IPS DF 4.7 (cell line): Measurements from ENCODE around the gene EHF.
"Not testable (repeated sequence)": the region's sequence is repeated elsewhere in the genome, so short reads cannot be mapped to it uniquely, and the experiment has no call there.

ENCODE experiments used
- DNase-seq: peaks from one replicate; pipeline ENCODE4 v3.0.0-alpha.2; 2013; ENCODE audit warnings: low spot score; ENCODE audit errors: extremely low read depth

Gene EHF

DNA sequence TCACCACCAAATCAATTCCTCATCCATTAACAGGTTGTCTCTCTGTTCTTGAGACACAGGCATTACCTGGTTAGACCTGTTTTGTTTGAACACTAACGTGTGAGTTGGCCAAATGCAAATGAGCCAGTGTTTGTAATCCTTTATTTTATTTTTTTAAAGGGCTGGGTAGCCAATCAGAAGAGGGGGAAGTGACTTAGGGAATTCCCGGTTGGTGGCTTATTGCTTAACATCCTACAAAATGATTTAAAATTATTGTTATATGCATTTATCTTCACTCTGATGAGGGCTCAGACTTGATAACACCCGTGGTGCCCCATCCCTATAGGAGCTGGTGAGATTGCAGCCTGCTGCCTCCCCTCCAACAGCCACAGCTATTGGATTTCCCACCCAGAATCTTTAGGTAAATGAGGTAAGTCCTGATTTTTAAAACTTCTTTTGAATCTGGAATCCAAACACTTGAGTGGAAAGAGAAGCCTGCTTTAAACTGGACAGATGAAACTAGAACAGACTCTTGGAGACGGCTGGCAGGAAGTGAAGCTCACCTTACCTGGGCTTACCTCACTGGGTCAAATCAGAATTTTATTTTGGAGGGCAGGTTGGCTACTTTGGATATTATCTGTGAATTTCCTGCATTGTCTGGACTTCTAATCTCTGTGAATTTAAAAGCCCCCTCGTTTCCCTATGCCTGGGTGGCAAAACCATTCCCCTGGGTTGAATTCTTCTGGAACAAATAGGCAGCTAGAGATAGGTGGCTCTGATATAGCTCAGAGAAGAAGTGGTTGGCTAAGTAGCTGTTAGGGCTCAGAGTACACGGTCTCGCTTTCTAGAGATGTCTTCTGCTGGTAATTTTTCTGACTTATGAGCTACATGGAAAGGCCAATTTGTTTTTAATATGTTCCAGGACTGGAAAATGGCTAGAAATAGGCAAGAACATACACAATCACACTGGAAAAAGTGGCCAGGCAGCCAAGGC lies at the start of gene EHF:
Gene EHF, plus strand, starts transcription at position 274 of the 973 bp plus-strand sequence. CDS start 21,538 bp downstream, outside the sequence.
- DNase-seq, result no peak

DNA sequence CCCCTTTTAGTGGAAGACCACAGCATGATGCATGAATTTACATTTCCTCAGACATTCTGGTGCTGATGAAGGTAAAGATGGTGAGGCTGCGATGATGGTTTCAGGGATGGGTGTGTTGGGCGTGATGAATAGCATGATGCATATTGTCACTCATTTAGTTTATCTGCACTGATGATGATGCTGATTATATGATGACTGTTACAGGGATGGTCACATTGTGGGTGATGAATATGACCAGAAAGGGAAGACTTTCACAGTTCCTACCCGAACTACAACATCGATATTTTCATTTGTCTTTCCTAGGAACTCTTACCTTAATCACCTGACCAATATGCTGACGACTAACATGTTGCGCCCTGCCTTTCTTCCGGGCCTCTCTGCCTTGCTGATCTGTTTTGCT lies 47.4 kb upstream of the EHF start:
- no peak for DNase-seq

- DNase-seq, result no peak
These were observed 45.6 kb upstream of the EHF start for GRCh38 chr11:34575261-34575660.

DNA sequence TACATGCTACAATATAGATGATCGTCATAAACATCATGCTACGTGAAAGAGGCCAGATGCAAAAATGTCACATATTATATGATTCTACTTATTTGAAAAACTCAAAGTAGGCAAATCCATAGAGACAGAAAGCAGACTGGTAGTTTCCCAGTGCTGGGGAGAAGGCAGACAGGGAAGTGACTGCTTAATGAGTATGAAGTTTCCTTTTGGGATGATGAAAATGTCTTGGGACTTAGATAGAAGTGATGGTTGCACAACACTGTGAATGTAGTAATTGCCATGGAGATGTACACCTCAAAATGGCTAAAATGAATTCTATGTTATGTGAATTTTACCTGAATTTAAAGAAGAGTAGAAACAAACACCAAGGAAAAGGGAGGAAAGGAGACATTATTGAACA lies 45.2 kb upstream of the EHF start:
- no peak for DNase-seq

DNA sequence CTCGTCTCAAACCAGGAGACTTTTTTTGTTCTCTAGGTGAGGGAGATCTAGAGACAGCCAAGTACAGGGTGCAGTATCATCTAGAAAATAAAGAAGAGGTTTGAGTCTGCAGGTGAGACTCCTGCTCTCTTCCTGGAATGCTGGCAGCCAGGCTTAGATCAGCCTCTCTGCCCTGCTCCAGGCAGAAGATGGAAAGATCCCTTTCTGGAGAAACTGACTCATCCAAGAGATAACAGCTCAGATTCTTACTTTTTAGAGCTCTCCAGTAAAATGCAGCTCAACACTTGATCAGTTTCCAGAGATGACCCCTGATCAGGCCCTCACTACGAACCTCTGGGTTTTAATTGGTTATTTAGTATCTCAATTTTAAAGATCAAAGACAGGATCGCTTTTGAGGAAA lies 44.6 kb upstream of the EHF start:
- no peak for DNase-seq

DNA sequence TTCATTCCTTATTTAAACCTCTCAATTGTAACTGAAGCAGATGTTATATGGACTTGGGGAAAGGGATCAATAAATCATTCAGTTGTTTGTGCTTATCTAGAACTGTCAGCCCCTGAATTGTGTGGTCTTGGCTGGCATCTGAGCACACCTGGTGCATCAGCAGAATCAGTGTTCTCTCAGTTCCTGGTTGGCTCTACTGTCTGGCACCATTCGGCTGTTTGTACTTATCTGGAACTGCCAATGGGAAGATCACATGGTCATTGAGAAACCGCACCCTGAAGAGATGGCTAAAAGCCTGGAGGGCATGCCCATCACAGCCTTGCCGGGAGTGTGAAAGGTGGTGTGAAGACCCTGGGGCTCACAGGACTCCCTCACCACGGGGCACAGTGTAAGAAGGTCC lies 37.1 kb upstream of the EHF start:
- DNase-seq, result no peak

GRCh38 chr11:34585304-34585734 lies 35.6 kb upstream of the EHF start:
- DNase-seq, result no peak

GRCh38 chr11:34585735-34586487 lies 35.0 kb upstream of the EHF start:
- DNase-seq, result no peak

- DNase-seq, result no peak
These were observed 34.2 kb upstream of the EHF start for GRCh38 chr11:34586488-34587281.

GRCh38 chr11:34587282-34587677 lies 33.6 kb upstream of the EHF start:
- no peak for DNase-seq

- DNase-seq, result no peak
These were observed 32.9 kb upstream of the EHF start for GRCh38 chr11:34588023-34588422.

- DNase-seq, result no peak
These were observed 32.2 kb upstream of the EHF start for GRCh38 chr11:34588701-34589100.

- not testable (repeated sequence) for DNase-seq
These were observed 31.7 kb upstream of the EHF start for GRCh38 chr11:34589177-34589576.

GRCh38 chr11:34593085-34593484 lies 27.8 kb upstream of the EHF start:
- DNase-seq, result no peak

DNA sequence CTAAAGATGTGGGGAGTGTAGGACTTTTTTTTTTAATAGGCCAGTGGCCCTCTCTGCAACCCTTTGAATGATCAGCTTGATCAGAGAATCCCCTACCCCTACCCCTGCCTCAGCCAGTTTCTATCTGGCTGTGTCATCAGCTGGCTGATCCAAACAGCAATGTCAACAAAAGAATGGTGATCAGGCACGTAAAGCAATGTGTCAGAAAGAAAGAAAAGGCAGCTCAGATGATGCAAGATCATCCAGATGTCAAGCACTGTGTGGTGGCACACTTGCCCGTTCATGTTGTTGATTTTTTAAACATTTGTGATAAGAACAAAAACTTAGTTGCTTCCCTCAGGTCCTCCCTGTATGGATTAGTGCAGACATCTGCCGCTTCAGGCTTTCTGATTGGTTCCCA lies 26.3 kb upstream of the EHF start:
- DNase-seq, result no peak

GRCh38 chr11:34595391-34595790 lies 25.5 kb upstream of the EHF start:
- DNase-seq, result no peak

- no peak for DNase-seq
These were observed 24.8 kb upstream of the EHF start for GRCh38 chr11:34595960-34596644.

DNA sequence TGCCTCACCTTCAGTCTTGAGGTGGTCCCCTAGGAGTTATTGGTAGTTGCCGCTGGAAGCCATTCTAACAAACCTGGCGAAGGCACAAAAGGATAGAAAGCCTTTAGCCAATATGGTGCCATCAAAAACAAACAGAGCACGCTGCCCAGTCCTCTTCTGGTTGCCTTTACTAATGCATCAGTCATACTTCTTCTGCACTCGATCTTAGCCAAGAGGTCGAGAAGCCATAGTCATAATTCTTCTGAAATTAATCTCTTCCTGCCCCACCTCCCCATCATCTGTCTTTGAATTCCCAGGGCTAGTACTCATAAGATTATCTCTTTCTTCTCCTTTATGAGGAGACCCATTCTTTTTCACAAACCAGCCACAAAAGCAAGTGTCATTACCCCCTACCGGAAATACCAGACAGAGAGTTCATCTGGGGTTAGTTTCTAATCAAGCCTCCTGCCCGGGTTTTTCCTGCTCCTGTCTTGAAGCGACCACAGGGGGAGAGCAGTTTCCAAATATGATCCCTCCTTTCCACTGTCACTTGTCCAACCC lies 21.4 kb upstream of the EHF start:
- DNase-seq, result no peak

GRCh38 chr11:34600339-34601084 lies 20.4 kb upstream of the EHF start:
- no peak for DNase-seq

DNA sequence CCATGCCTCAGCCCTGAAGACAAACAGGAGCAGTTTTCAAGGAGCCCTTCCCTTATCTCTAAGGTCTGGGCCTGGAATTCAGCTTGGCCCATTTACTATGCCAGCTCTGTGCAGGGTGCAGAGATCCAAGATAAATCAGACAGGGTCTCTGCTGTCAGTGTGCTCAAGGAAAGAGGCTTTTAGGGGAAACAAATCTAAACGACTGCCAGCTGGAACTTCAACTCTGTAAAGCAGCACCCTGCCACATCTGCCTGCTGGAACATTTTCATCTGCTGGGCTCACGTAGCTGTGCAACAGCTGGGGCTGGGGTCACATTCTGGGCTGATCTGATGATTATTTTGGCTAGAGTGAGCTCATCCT lies 19.8 kb upstream of the EHF start:
- DNase-seq, result no peak
